Upper lobe of right lung (tissue), 1 donor: ENCODE data around the gene SLC66A2. TPM values are rescaled to one million over a fixed set of nuclear protein-coding genes. Genes with fewer than 3 reads are reported as not detected.
A peak's percentile ranks its signal among the peaks of the same experiment; 100 is the strongest.

ENCODE experiments used
- ATAC-seq: fragments of 200-7000 bp; cut with Tn5 transposase; one replicate; pipeline ENCODE4 v1.9.1; 2020; ENCODE audit warnings: mild to moderate bottlenecking, moderate library complexity
- DNase-seq: peaks from one replicate; pipeline ENCODE4 v3.0.0-alpha.2; 2020
- H3K27ac ChIP-seq: fragments of 200-600 bp; one replicate; pipeline ENCODE4 v1.8.0; 2022
- H3K27me3 ChIP-seq: fragments of 200-600 bp; one replicate; pipeline ENCODE4 v1.8.0; 2022; ENCODE audit warnings: mild to moderate bottlenecking
- H3K36me3 ChIP-seq: fragments of 200-600 bp; one replicate; pipeline ENCODE4 v1.8.0; 2022
- H3K4me1 ChIP-seq: fragments of 200-600 bp; one replicate; pipeline ENCODE4 v1.8.0; 2022
- H3K4me3 ChIP-seq: fragments of 200-600 bp; one replicate; pipeline ENCODE4 v1.8.0; 2022; ENCODE audit warnings: mild to moderate bottlenecking
- H3K9me3 ChIP-seq: fragments of 200-600 bp; one replicate; pipeline ENCODE4 v1.8.0; 2022
- intact Hi-C: fragments of 100-400 bp; cut with DNase I; formaldehyde crosslinking; loops from one replicate; pipeline ENCODE4 v1.11.0; 2022
- total RNA-seq: library from RNA; stranded (reverse); fragmentation: NEBNext Ultra II Directional; extraction: Animal tissue kit (Norgen Biotek cat#: 25700); gene quantifications from one replicate; pipeline ENCODE4 v1.2.1, GENCODE V29; 2021
- TF ChIP-seq, protein P1 (sequence below): fragments of 200-600 bp; IDR thresholded peaks from one replicate; pipeline ENCODE4 v1.8.0; 2022; ENCODE audit warnings: antibody characterized with exemption
- donor health status: DM: no; HTN: yes; CAD: no; lungs with severe emphysema.

Gene SLC66A2
- total RNA-seq, 1 donor from 2014 or later, result 59.5 TPM

DNA sequence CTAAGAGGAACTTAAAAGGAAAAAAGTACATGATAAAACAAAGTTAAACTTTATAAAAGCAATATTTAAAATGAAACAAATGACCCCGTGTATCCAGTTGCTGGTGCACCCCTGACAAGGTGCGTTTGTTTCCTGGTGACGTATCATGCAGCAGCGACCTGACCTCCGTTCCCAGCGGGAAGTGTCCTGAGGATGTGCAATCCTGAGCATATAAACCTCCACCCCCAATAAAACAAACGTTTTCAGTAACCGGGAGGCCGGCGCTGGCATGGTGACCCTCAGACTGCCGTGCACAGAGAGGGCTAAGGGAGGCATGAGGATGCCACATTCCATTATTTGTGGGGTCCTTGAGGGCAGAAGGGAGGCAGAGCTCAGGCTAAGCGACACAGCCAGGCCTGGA lies 14.8 kb downstream of the SLC66A2 start:
- H3K36me3 ChIP-seq, result peaks cover 11% of the 10 kb centered on the region
- ATAC-seq (no peak), DNase-seq (no peak)
- no peak overlapping the region for H3K4me3 ChIP-seq
- TF ChIP-seq, protein P1, sequence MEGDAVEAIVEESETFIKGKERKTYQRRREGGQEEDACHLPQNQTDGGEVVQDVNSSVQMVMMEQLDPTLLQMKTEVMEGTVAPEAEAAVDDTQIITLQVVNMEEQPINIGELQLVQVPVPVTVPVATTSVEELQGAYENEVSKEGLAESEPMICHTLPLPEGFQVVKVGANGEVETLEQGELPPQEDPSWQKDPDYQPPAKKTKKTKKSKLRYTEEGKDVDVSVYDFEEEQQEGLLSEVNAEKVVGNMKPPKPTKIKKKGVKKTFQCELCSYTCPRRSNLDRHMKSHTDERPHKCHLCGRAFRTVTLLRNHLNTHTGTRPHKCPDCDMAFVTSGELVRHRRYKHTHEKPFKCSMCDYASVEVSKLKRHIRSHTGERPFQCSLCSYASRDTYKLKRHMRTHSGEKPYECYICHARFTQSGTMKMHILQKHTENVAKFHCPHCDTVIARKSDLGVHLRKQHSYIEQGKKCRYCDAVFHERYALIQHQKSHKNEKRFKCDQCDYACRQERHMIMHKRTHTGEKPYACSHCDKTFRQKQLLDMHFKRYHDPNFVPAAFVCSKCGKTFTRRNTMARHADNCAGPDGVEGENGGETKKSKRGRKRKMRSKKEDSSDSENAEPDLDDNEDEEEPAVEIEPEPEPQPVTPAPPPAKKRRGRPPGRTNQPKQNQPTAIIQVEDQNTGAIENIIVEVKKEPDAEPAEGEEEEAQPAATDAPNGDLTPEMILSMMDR, result no peak
- H3K4me1 ChIP-seq, result peaks cover 19% of the 10 kb centered on the region
- no peak overlapping the region for H3K27ac ChIP-seq
- H3K27me3 ChIP-seq, result no peaks in the 10 kb centered on the region
- H3K9me3 ChIP-seq, result peaks cover 10% of the 10 kb centered on the region
- intact Hi-C loops, result no loop called here

DNA sequence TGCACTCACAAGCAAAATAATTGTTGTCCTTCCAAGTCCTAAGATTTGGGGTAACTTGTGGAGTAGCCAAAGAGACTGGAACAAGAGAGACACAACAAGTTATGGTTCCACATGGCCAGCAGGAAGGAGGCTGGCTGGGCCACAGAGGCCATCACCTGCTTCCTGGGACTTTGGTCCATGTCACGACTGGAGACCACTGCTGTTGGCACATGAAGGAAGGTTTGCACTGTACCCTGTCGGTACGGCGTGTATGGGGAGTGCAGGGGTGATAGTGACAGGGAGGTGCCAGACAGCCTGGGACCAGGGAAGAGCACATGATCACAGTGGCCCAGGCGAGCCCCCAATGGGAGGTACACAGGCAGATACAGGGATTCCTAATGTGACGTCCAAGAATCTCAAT lies 15.5 kb downstream of the SLC66A2 start:
- ATAC-seq (no peak), DNase-seq (peak; percentile 44)
- Histone ChIP-seq H3K27ac (no peak overlapping the region), H3K4me1 (peaks cover 19% of the 10 kb centered on the region), H3K9me3 (peaks cover 11% of the 10 kb centered on the region), H3K36me3 (peaks cover 4% of the 10 kb centered on the region), H3K4me3 (no peak overlapping the region), H3K27me3 (no peaks in the 10 kb centered on the region)
- intact Hi-C loops, result no loop called here
- TF ChIP-seq, protein P1, result no peak

DNA sequence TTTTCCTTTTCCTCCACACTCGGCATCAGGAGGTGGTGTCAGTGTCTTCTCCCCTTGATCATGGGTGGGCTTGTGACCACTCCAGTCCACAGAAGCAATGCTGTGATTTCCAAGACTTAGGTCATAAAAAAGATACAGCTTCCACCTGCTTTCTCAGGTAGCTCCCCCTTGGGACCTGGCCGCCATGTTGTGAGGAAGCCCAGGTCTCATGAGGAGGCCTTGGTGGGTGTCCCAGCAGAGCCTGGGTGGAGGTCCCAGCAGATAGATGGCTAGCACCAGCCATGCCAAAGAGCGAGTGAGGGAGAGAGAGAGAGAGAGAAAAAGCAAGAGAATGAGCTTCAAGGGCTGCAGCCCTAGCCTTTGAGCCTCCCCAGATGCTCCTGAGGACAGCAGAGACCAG lies 16.0 kb downstream of the SLC66A2 start:
- DNase-seq (no peak), ATAC-seq (no peak)
- peaks cover 15% of the 10 kb centered on the region for H3K9me3 ChIP-seq
- peaks cover 19% of the 10 kb centered on the region for H3K4me1 ChIP-seq
- intact Hi-C loops, result no loop called here
- no peaks in the 10 kb centered on the region for H3K36me3 ChIP-seq
- H3K4me3 ChIP-seq, result no peak overlapping the region
- no peak overlapping the region for H3K27ac ChIP-seq
- H3K27me3 ChIP-seq, result no peaks in the 10 kb centered on the region
- TF ChIP-seq, protein P1, result no peak

DNA sequence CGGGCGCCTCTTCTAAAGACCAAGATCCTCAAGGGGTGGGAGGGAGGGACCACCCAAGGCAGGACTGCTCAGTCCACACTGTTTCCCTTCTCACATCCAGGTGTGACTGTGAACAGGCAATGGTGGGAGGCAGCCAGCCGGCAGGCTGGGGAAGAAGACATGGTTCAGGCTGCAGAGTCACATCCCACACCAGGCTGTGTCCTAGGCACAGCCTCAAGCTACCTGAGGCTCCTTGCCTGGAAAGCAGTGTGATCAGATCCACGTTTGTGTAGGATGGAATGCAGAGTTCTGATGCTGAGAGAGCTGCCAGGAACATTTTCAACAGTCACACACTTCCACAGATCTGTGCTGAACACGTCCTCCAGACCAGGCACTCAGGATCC lies 16.4 kb downstream of the SLC66A2 start:
- Histone ChIP-seq H3K4me3 (no peak overlapping the region), H3K27ac (no peak overlapping the region), H3K4me1 (peaks cover 19% of the 10 kb centered on the region), H3K9me3 (peaks cover 19% of the 10 kb centered on the region), H3K27me3 (no peaks in the 10 kb centered on the region), H3K36me3 (no peaks in the 10 kb centered on the region)
- DNase-seq (peak; percentile 40), ATAC-seq (no peak)
- intact Hi-C loops, result no loop called here
- TF ChIP-seq, protein P1, result no peak

DNA sequence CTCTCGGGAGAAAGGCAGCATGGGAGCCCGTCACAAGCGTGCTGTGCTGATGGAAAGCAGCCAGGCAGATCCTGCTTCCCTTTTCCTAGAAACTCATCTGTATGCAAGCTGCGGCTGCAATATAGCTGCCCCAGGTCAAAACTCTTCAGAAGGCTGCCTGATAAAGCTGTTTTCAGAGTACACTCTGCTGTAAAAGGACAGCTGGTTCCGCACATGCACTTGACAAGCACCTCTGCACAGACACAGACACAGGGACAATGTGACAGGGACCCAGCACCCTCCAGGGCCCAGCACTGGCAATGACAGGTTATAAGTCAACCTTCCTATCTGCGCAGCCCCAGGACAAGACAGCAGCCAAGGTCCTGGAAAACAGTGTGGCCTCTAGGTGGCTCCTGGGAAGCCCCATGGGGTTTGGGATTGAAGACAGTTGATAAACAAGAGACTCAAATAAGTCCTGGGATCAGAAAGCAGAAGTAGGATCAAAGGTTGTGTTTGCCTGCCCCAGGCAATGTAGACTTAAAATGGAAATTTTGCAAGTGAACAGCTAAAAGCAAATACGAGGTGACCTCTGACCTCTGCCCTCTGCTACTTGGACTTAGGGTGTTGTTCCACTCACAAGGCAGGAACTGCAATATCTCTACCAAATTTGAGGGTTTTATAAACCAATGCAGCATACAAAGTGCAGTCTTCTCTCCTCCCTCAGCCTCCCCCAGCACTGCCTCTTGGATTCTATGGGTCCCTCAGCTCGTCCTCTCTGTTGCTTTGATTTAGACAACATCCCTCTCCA lies 16.9 kb downstream of the SLC66A2 start:
- H3K36me3 ChIP-seq, result peaks cover 6% of the 10 kb centered on the region
- TF ChIP-seq, protein P1, result no peak
- DNase-seq, result peak; percentile 49
- peaks cover 19% of the 10 kb centered on the region for H3K4me1 ChIP-seq
- H3K27me3 ChIP-seq, result no peaks in the 10 kb centered on the region
- intact Hi-C loops, result no loop called here
- peak; percentile 66 for ATAC-seq
- no peak overlapping the region for H3K27ac ChIP-seq
- H3K9me3 ChIP-seq, result peaks cover 25% of the 10 kb centered on the region
- no peak overlapping the region for H3K4me3 ChIP-seq
